NK-92 treated with Interleukin-12 subunit alpha and Interleukin-12 subunit beta, amount 100 ng/mL, for 24 hours (cell line): ENCODE data around the gene AOX1.
"Not testable (repeated sequence)": the region's sequence is repeated elsewhere in the genome, so short reads cannot be mapped to it uniquely, and the experiment has no call there.

Experiments used
- DNase-seq: peaks from one replicate; lab custom pipeline; 2025; lab: John Stamatoyannopoulos, UW

The AOX1 gene

DNA sequence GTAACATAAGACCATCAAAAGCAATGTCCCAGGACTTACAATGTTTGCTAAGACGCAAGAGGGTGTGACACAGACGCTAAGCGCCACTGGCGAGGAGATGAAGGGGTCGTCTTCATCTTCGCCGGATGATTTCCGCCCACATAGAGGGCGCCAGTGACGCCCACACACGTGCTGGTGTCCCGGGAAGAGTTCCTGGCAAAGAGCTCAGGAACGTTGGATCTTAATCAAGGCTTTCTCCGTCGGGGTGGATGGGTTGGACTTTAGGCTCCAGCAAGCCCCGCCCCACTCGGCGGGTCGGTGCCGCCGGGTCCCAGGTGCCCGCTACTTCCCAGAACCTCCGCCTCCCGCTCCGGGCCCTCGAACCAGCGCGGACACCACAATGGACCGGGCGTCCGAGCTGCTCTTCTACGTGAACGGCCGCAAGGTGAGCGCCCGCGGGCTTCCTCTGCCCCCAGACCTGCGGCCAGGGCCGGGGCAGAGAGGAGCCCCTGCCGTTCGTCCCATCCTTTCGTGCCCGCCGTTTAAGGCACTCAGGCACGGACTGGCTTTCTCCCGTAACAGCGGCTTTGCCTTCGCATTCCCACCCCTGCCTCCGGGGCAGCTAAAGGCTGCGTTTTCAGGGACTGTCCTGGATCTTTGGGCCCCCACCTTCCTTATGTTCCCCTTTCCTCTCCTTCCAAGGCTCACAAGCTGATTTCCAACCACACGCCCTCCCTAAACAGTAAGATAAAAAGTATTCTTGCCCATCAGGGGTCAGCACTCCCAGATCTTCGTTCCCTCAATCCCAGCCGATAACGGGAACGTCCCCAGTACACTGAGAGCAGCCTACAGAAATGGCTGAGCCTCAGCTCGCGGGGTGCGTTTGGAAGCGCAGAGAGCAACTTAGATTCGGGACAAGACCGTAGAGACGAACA, at the start of gene AOX1:
AOX1 (plus strand) TSS at position 285 of the 914 bp plus-strand sequence; CDS start at position 380, 95 bp downstream.
- DNase-seq, result no peak

DNA sequence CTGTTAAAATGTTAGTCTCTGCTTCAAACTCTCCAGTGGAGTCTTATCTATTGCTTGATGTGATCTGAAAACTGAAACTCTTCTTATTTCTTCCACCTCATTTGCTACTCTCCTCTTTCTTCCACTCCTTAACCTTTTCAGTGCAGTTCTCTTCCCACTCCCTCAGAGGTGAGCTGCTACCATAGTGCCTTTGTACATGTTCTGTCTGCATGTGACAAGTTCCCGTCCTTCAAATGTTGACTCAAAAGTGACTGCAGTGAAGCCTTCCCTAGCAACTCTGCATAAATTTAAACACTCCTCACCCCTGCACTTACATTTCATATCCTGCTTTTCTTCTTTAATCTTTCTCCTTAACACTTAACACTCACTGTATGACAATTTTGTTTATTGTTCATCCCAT, 47.7 kb upstream of the AOX1 start:
- DNase-seq, result no peak

DNA sequence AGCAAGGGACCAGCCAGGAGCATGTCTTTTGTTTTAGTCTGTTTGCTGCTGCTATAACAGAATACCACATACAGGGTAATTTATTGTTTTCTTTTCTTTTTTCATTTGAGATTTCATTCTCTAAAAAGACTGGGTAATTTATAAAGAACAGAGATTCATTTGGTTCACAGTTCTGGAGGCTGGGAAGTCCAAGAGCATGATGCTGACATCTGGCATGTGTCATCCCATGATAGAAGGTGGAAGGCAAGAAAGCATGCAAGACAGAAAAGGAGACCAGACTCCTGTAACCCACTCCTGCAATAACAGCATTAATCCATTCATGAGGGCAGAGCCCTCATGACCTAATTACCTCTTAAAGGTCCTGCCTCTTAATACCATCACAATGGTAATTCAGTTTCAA, 45.0 kb upstream of the AOX1 start:
- DNase-seq, result no peak

DNA sequence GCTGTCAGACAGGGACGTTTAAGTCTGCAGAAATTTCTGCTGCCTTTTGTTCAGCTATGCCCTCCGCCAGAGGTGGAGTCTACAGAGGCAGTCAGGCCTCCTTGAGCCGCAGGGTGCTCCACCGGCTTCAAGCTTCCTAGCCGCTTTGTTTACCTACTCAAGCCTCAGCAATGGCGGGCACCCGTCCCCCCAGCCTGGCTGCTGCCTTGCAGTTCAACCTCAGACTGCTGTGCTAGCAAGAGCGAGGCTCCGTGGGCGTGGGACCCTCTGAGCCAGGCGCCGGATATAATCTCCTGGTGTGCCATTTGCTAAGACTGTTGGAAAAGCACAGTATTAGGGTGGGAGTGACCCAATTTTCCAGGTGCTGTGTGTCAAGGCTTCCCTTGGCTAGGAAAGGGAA, 19.2 kb upstream of the AOX1 start:
- DNase-seq, result not testable (repeated sequence)

DNA sequence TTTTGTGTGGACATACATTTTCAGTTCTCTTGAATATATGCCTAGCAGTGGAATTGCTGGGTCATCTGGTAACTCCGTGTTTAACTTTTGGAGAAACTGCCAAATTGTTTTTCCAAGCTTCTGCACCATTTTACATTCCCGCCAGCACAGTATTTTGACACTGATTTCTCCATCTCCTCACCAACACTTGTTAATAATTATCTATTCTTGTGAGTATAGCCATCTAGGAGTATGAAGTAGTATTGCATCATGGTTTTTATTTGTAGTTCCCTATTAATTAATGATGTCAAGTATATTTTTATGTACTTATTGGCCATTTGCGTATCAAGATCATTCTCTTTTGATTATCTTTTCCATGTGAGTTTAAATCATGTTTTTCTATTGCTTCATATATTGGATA, 17.9 kb upstream of the AOX1 start:
- DNase-seq, result no peak

DNA sequence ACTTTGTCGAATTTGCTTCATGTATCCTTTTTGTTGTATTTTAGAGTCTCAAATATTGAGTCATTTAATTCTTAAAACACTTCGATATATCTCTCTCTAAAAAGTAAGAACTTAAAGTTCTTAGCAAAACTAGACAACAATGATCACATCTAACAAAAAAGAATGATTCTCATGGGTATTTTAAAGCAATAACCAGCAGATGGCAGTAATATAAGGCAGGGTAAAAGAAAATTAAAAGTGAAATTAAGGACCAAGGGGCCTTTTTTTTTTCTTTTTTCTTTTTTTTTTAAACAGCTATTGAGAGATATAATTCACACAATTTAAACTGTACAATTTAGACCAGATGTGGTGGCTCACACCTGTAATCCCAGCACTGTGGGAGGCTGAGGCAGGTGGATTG, 9.9 kb upstream of the AOX1 start:
- no peak for DNase-seq

DNA sequence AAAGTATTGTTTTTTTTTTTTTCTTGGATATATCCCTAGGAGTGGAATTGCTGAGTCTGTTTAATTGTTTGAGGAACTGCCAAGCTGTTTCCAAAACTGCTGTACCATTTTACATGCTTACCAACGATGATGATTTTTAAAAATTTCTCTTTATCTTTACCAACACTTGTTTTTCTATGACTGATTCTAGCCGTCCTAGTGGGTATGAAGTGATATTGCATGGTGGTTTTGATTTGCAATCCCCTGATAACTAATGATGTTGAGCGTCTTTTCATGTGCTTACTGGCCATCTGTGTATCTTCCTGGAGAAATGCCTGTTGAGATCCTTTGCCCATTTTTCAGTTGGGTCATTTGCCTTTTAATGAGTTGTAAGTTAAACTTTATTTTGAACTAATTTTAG, 8.8 kb upstream of the AOX1 start:
- DNase-seq, result no peak

DNA sequence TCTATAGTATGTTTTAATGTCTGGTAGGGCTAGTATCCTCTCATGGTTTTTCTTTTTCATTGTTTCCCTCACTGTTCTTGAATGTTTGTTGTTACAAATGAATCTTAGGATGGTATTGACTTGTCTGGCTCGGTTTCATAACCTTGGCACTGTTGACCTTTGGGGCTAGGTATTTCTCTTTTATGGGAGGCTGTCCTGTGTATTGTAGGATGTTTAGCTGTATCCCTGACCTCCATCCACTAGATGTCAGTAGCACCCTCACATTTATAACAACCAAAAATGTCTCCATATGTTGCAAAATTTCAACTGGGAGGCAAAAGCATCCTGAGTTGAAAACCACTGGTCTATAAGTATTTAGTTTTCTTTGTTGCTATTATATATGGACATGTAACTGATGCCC, 7.0 kb upstream of the AOX1 start:
- no peak for DNase-seq

DNA sequence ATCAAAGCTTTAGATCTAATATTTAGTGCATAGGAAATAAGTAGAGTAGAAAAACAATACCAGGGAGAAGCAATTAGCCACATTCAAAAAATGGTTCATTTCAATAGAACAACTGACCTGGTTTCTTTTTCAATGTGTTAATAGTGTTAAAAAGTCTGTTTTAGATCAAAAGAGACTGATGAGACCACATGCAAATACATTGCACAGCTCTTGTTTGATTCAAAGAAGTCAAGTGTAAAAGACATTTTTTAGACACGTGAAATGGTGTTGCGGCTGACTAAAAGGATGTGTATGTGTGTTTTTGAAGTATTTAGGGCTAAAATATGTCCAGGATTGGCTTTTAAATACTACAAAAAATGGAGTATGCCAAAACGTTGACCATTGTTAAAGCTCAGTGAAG, 1.2 kb upstream of the AOX1 start:
- DNase-seq, result no peak

DNA sequence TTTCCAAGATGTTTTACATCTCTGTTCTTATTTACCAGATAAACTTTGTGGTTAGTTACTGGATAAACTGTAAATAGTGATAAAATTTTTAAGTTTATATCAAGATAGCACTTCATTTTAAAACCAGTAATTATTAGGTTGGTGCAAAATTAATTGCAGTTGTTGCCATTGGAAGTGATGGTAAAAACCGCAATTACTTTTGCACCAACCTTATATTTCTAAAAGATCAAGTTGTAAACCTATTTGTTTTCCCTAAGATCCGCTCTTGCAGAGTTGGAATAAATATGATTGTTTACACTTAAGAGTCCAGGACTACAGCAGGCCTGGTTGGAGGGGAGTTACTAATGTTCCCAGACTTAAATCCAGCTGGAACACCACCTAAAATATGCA, 479 bp upstream of the AOX1 start:
- no peak for DNase-seq

DNA sequence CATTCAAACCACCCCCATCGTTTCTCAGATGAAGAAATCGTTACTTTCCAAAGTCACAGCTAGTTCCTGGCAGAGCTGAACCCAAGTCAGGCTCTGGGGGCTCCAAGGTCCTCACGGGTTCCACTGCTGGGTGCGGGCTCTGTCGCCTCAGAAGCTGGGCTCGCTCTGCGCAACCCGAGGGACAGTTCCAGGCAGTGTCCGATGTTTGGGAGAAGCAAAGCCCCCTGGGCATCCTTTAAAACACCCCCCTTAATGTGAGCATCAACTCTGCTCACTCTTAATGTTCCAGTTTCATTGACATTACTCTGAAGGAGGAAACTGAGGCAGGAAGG, 796 bp downstream of the AOX1 start:
- no peak for DNase-seq

DNA sequence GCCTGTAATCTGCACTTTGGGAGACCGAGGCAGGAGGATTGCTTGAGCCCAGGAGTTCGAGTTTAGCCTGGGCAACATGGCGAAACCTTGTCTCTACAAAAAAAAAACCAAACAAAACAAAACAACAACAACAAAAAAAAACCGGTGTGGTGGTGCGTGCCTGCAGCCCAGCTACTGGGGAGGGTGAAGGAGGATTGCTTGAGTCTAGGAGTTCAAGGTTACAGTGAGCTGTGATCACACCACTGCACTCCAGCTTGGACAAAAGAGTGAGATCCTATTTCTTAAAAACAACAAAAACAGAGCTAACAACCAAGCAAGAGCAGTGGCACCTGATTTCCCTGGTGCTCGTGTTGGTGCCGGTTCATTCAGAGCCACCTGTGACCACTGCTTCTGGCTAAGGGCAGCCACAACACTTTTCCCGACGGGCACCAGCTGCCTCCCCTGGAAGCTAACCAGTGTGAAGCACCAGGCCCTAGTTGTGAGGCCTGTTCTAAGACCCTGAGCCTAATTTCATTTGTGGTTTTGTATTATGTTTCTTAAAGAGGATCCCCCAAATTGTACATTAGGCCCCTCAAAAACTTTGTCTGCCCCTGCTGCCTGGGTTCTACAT, 1.3 kb downstream of the AOX1 start:
- no peak for DNase-seq

DNA sequence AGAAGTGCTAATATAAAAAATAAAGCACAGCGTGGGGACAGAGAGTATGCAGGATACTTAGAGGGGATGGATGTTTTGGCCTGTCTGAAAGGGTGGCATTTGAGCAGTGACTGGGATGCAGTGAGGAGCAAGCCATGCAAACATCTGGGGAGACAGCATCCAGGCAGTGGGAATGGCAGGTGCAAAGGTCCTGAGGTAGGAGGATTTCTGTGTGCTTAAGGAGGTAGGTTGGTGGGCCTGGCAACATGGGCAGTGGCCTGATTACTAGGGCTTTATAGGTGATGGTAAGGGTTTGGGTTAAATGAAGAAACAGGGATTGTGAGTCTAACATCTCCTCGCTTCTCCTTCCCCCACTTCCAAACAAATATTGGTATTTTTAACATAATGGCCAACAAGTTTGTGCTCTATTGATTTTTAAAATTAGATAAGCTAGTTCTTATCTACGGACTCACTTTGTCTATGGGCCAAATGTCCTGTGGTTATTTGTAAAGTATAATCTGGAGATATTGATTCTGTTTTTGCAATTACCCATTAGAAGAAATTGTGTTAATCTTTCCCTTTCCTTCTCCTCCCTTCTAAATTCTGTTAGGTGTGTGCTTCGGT, 2.4 kb downstream of the AOX1 start:
- DNase-seq, result no peak

DNA sequence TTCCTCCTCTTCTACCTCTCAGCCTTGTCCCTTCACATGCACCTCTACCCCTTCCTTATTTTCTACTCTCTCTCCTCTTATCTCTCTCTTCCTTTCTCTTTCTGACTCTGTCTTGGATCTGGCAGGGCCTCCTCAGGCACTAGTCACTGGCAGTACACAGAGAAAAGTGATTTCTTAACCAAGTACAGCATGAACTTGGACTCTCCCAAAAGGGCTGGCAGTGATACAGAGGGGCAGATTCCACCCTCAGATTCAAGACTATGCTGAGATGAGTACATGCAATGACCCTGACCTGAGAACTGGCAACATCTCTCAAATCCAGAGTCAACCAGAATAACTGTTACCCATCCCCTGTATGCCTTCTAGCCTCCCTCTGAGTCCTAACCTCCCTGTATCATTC, 4.3 kb downstream of the AOX1 start:
- DNase-seq, result no peak

DNA sequence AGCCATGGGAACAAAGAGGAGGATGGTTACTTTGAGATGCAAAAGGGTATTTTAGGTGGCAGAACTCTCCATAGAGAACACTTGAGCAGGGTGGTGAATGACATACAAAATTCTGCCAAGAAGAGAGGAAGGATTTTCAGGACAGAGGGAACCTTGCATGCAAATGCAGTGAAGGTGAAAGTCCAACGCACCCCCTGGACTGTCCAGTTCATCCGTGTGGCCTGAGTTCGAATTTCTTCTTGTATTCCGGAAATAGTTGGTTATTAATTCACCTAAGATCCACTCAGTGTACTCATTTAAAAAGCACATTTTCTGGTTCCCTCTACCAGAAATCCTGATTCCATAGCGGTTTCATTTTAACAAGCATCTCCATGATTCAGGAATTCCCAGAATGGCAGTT, 5.5 kb downstream of the AOX1 start:
- DNase-seq, result no peak

DNA sequence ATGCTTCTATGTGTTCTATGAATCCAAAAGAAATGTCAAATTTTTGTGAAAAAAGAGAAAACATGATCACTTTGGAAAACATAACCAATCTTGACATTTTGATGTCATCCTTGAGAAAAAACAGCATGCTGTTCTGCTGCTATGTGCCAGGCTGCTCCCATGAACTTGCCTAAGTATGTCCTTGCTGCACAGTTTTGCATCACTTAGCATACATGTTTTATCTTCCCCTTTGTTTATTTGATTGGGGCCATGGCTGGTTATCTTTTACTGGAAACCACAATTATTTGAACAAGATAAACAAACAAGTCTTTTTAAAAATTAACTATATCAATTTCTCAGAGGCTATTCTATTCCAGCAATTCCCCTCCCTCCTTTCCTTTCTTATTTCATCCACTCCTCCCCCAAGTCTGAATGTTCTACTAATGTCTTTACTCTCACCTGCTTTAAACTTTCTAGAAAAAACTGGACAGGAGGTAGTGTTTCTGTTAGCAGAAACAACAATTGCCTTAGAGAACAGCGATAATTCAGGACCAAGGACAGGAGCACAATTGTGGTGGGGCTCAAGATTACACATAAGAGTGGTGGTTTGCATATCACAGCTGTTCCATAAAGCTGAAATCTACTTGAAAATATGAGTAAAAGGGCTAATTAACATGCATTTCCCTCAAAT, 6.7 kb downstream of the AOX1 start:
- DNase-seq, result no peak

DNA sequence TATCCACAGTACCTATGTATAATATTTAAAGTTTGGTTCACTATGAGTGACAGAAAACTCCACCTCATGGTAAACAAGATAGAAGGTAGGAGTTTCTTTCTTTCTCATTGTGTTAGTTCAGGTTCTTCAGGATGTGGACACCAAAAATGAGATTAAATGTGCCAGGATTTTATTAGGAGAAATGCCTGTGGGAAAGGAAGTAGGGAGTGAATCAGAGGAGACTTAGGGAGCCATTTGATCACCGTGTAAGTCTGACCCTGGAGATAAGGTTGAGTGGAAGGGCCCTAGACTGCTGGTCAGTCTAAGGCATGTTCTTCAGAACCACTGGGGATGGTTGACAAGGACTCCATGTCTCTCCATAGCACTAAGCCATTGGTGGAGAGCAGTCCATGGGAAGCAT, 8.1 kb downstream of the AOX1 start:
- DNase-seq, result no peak

DNA sequence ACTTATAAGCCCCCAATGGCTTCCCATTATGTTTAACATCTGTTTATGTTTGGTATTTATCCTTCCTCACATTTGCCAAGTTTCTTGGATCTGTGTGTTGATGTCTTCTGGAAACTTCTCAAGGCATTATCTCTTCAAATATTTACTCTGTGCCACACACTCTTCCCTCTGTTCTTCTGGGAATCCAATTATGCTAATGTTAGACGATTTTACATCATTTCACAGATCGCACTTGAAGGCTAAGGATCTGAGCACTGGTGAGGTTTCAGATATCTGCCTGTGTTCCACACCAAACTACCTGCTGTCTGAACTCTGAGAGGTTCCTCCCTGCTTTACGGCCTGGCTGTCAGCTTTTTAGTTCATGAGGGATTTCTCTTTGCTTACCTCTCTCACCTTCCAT, 10.1 kb downstream of the AOX1 start:
- no peak for DNase-seq

DNA sequence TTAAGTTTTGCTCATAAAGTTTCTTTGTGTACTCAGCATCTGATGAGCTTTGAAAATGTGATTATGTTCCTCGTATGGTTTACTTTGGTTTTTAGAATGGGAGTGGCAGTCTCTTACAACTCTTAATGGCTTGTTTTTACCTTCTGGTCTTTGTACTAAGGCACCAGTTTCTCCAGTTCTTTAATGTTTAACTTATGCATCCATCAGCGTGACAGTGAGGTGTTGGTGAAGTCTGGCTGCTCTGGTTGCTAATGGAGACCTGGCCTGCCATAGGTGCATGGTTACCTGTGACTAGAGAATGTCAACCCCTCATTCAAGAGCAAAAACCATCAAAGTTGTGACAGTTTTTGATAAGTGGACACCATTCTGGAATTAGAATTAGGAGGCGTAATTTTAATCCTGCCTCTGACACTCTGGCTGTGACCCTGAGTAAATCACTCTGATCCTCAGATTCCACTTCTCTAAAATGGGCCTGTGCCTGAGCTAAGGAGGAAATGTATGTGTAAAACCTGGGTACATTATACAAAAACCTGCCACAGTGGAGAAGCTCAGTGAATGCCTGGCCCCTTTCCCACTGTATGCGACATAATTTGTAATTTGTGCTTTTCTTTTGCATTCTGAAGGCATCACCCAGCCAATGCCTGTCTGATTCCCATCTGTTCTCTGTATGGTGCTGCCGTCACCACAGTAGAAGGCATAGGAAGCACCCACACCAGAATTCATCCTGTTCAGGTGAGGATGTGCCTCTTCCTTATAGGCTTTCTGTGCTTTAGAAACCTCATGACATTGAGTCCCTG, 11.2 kb downstream of the AOX1 start:
- DNase-seq, result no peak

DNA sequence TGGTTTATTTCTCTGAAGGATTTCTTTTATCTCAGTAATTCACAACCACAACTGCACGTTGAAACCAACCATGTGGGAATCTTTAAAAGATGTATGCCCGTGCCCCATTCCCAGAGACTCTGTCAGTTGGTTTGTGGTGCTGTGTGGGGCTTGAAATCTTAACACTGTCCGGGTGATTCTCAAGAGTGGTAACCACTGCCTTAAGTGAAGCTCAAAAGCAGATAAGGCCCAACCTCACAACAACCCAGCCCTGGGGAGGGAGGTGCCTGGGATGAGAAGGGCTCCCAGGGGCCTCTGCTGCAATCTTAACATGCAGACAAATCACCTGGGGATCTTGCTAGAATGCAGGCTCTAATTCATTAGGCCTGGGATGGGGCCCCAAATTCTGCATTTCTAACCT, 13.4 kb downstream of the AOX1 start:
- no peak for DNase-seq

DNA sequence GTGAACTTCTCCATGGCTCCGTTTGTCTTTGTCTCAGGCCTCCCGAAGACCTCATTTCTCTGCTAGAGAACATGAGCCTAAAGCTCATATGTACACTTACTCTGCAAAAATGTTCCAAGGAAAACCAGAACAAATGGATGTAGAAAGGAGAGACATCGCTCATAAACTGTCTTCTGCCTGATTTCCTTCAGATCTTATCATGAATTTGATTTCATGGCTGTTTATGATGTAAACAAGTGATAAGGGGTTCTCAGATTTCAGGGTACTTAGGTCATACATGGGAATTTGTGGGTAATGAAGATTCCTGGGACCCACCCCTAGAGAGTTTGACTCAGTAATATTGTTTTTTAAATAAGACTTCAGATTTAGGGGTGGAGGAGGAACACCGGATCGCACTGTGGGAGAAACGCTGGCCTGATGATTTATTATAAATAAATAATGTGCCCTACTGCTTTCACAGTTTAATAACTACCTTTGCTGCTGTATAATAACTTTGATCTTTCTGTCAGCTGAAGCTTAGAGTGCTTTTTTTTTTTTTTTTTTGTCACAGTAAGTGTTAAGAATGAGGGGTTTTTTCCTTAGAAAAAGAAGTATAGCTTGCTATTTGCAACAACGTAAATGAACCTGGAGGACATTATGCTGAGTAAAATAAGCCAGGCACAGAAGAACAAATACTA, 14.9 kb downstream of the AOX1 start:
- DNase-seq, result no peak

DNA sequence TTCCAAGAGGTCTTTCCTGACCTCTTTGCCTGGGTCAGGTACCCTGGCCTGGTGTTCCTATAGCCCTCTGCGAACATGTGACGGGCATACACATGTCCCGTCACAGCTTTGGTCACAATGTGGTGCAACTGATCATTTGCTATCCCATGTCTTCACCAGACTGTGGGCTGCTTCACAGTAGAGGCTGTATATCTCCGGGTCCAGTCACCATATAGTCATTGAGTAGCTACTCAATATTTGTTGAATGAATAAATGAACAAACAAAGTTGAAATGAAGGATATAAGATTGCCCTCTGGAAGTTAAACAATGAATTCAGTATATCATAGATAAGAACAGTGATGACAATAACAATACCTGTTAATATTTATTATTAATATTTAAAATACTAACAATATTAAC, 16.8 kb downstream of the AOX1 start:
- no peak for DNase-seq
